Skeletal muscle satellite cell (primary cell): ENCODE results near the gene WDFY2.

Experiments used
- H3K27me3 ChIP-seq: 2 replicates; pipeline ENCODE4 v1.7.0; 2013; ENCODE audit warnings: low read length; ENCODE audit not compliant: control insufficient read depth, insufficient read depth
- H3K36me3 ChIP-seq: 2 replicates; pipeline ENCODE4 v1.7.0; 2013; ENCODE audit warnings: mild to moderate bottlenecking, control low read depth, low read length; ENCODE audit not compliant: insufficient read depth
- H3K4me1 ChIP-seq: 2 replicates; pipeline ENCODE4 v1.7.0; 2013; ENCODE audit warnings: low read length; ENCODE audit not compliant: control insufficient read depth, insufficient read depth
- H3K4me2 ChIP-seq: 2 replicates; pipeline ENCODE4 v1.7.0; 2013; ENCODE audit warnings: mild to moderate bottlenecking, low read length
- H3K4me3 ChIP-seq: 2 replicates; pipeline ENCODE4 v1.7.0; 2013; ENCODE audit warnings: low read length
- H3K9ac ChIP-seq: 2 replicates; pipeline ENCODE4 v1.7.0; 2013; ENCODE audit warnings: mild to moderate bottlenecking, low read depth, low read length, moderate library complexity
- H3K9me3 ChIP-seq: replicated peaks from 2 replicates; pipeline ENCODE4 v1.7.0; 2013; ENCODE audit warnings: mild to moderate bottlenecking, control low read depth, low read length

The WDFY2 gene

GRCh38 chr13:51723529-51723928 is 139.3 kb downstream of the WDFY2 start:
- no peak overlapping the region for H3K9ac ChIP-seq
- no peak overlapping the region for H3K4me2 ChIP-seq
- no peaks in the 10 kb centered on the region for H3K27me3 ChIP-seq
- peaks cover 29% of the 10 kb centered on the region for H3K4me1 ChIP-seq
- H3K4me3 ChIP-seq, result no peak overlapping the region
- peaks cover 32% of the 10 kb centered on the region for H3K36me3 ChIP-seq
- no peaks in the 10 kb centered on the region for H3K9me3 ChIP-seq

DNA sequence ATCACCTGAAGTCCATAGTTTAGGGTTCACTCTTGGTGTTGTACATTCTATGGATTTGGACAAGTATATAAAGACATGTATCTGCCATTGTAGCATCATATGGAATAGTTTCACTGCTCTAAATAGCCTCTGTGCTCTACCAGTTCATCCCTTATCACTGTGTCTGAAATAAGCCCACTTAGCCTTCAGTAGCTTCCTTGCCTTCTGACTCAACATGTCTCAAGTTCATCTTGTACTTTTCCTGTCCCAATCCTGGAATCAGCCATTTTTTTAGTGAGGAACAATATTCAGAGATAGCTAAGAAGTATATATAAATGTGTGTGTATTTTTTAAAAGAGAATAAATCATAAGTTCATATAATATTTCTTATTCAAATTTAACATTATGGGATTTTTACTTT is 140.5 kb downstream of the WDFY2 start:
- no peaks in the 10 kb centered on the region for H3K9me3 ChIP-seq
- H3K27me3 ChIP-seq, result no peaks in the 10 kb centered on the region
- no peak overlapping the region for H3K4me2 ChIP-seq
- peaks cover 41% of the 10 kb centered on the region for H3K4me1 ChIP-seq
- H3K36me3 ChIP-seq, result peaks cover 29% of the 10 kb centered on the region
- no peak overlapping the region for H3K9ac ChIP-seq
- H3K4me3 ChIP-seq, result no peak overlapping the region

DNA sequence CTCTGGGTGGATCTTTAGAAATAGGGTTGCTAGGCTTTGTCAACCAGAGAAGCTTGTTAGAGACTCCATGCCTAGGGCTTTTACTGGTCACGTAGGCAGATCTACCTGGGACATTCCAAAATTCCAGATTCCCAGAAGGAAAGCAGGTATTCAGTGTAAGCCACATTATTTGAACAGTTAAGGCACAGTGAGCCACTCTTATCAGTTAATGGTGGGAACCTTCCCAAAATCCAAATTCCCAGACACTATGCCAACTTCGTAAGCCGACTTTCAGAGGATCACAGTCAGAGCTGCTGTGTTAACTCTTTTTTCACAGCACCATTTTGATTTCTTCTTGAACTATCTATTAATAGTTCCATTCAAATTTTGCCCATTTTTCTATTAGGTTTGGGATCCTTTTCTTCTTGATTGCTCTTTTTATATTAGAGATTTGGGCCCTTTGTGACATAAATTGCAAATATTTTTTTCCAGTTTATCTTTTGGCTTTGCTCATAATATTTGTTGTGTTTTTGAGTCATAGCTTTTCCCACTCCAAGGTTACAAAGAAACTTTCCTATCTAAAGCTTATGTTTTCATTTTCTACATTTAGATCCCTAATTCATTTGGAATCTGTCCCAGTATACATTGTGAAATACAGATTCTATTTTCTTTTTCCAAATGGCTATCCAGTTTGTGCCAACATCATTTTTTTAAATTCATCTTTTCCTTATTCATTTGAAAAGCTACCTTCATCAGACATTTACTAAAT is 142.4 kb downstream of the WDFY2 start:
- H3K4me2 ChIP-seq, result peak overlapping the region; percentile 30
- H3K4me3 ChIP-seq, result no peak overlapping the region
- no peaks in the 10 kb centered on the region for H3K27me3 ChIP-seq
- peak overlapping the region; percentile 10 for H3K9ac ChIP-seq
- peaks cover 23% of the 10 kb centered on the region for H3K36me3 ChIP-seq
- H3K9me3 ChIP-seq, result no peaks in the 10 kb centered on the region
- H3K4me1 ChIP-seq, result peaks cover 60% of the 10 kb centered on the region

DNA sequence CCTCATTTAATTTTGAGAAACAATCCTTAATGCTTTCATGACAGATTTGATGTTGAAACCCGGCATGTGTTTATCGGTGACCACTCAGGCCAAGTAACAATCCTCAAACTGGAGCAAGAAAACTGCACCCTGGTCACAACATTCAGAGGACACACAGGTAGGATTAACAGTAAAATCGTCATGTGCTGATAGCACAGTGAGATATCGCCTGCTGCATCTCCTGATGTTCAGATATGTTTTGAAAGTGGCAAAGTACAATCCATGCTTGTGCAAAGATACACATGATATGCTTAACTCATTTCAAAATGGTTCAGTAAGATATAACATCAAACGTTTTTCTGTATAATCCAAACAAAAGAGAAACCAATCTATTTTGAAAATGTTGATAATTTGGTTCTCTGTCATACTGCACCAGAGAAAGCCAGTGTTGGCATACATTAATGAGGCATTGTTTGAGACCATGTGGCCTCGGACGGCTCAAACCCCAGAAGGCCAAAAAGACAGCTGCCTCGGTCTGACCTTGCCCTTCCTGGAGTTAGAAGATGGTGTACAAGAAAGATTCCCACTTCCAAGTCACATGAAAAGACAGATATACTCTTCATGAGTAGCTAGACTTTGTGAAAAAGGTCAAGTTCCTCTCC is 143.5 kb downstream of the WDFY2 start:
- peaks cover 25% of the 10 kb centered on the region for H3K36me3 ChIP-seq
- no peak overlapping the region for H3K4me3 ChIP-seq
- H3K4me1 ChIP-seq, result peaks cover 61% of the 10 kb centered on the region
- no peak overlapping the region for H3K9ac ChIP-seq
- no peaks in the 10 kb centered on the region for H3K27me3 ChIP-seq
- H3K4me2 ChIP-seq, result peak overlapping the region; percentile 13
- no peaks in the 10 kb centered on the region for H3K9me3 ChIP-seq

- Histone ChIP-seq H3K9me3 (no peaks in the 10 kb centered on the region), H3K4me3 (no peak overlapping the region), H3K27me3 (no peaks in the 10 kb centered on the region), H3K9ac (peak overlapping the region; percentile 77), H3K4me1 (peaks cover 61% of the 10 kb centered on the region), H3K4me2 (peak overlapping the region; percentile 79), H3K36me3 (peaks cover 25% of the 10 kb centered on the region)
Observed at GRCh38 chr13:51728275-51728673, 144.0 kb downstream of the WDFY2 start.

DNA sequence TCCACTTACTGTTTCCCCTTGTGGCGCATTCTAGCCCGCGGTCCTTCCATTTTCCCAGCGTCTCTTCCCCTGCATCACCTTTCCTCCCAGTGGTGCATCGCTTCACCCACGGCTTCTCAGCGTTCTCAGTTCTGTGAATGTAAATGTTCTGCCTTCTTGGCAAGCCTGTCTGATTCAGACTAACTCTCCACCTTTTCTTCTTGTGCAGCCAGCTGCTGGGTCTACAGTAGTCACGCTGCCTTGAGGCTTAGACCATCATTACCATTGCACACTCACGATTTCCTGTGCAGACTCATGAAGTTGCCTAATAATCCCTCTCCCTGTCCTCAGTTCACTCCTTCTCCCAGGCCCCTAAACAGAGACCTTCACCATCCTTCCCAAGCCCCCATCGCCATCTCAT is 144.7 kb downstream of the WDFY2 start:
- no peaks in the 10 kb centered on the region for H3K27me3 ChIP-seq
- H3K36me3 ChIP-seq, result peaks cover 25% of the 10 kb centered on the region
- H3K4me3 ChIP-seq, result no peak overlapping the region
- H3K9ac ChIP-seq, result peak overlapping the region; percentile 77
- H3K4me2 ChIP-seq, result peak overlapping the region; percentile 79
- peaks cover 66% of the 10 kb centered on the region for H3K4me1 ChIP-seq
- H3K9me3 ChIP-seq, result no peaks in the 10 kb centered on the region

GRCh38 chr13:51729866-51730553 is 145.7 kb downstream of the WDFY2 start:
- H3K4me3 ChIP-seq, result peak overlapping the region; percentile 47
- H3K36me3 ChIP-seq, result peaks cover 26% of the 10 kb centered on the region
- peak overlapping the region; percentile 77 for H3K9ac ChIP-seq
- no peaks in the 10 kb centered on the region for H3K9me3 ChIP-seq
- peak overlapping the region; percentile 79 for H3K4me2 ChIP-seq
- H3K4me1 ChIP-seq, result peaks cover 68% of the 10 kb centered on the region
- no peaks in the 10 kb centered on the region for H3K27me3 ChIP-seq

DNA sequence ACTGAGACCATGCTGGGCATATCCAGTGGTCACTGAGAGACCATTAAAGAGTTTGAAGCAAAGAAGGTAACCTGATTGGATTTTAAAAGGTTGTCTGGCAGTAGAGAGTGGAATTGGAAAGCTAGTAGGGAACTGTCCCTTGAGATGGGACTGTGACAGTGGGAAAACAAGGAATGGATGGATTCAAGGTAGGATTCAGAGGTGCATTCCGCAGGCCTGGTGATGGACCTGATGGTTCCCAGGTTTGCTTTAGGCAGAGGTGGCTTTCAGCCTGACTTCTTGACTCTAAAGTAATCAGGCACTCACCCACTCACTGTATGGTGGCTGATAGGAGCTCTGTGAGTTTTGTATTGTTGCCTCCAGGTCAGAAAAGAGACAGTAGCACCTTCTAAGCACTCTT is 146.7 kb downstream of the WDFY2 start:
- Histone ChIP-seq H3K4me3 (peak overlapping the region; percentile 47), H3K4me1 (peaks cover 71% of the 10 kb centered on the region), H3K27me3 (no peaks in the 10 kb centered on the region), H3K9me3 (no peaks in the 10 kb centered on the region), H3K4me2 (peak overlapping the region; percentile 79), H3K36me3 (peaks cover 33% of the 10 kb centered on the region), H3K9ac (peak overlapping the region; percentile 77)

GRCh38 chr13:51731759-51732158 is 147.5 kb downstream of the WDFY2 start:
- peak overlapping the region; percentile 10 for H3K4me2 ChIP-seq
- peak overlapping the region; percentile 77 for H3K9ac ChIP-seq
- H3K4me3 ChIP-seq, result no peak overlapping the region

DNA sequence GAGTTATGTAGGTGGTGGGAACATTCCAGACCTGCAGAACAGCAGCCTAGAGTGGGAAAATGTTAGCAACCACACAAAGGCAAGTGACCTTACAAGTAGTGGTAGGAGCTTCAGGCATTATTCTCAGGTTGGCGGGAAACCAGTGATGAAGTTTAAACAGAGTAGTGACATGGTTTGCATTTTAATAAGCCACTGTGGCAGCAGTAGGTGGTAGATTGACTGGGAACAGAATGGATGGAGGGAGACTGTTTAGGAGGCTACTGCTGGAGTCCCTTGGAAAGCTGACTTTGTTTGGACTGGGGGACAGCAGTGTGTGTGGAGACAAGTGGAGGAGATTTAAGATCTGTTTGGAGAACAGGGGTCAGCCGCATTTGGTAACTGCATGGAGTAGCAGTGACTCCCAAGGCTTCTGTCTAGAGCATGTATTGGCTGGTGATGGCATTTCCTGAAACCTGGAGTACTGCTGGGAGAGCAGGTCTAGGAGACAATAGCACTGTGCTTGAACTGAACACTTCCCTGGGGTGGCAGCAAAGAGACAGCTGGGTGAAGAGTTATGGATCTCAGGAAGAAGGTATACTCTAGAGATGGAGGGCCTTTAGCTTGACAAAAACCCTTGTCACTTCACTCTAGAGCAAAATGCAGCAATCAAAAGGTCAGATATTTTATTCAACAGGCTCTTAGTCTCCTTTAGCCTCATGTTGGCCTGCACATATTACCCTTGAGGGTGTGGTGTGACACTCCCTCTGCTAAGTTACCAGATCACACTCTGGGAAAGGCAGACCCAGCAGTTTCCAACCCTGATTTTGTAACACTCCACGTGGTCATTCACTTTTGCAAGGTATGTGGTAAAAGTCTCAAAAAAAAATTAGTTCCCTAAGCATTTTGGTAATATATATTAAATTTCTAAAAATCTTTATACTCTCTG is 149.4 kb downstream of the WDFY2 start:
- H3K27me3 ChIP-seq, result no peaks in the 10 kb centered on the region
- no peak overlapping the region for H3K9ac ChIP-seq
- H3K36me3 ChIP-seq, result peaks cover 30% of the 10 kb centered on the region
- no peak overlapping the region for H3K4me2 ChIP-seq
- H3K4me3 ChIP-seq, result no peak overlapping the region
- no peaks in the 10 kb centered on the region for H3K9me3 ChIP-seq
- H3K4me1 ChIP-seq, result peaks cover 44% of the 10 kb centered on the region

More at GRCh38 chr13:51731759-51732158, 147.5 kb downstream of the WDFY2 start:
- Histone ChIP-seq H3K4me1 (peaks cover 62% of the 10 kb centered on the region), H3K36me3 (peaks cover 33% of the 10 kb centered on the region), H3K27me3 (no peaks in the 10 kb centered on the region), H3K9me3 (no peaks in the 10 kb centered on the region)

- no peaks in the 10 kb centered on the region for H3K9me3 ChIP-seq
- H3K4me1 ChIP-seq, result peaks cover 43% of the 10 kb centered on the region
- no peaks in the 10 kb centered on the region for H3K27me3 ChIP-seq
- H3K4me2 ChIP-seq, result no peak overlapping the region
- no peak overlapping the region for H3K9ac ChIP-seq
- no peak overlapping the region for H3K4me3 ChIP-seq
- H3K36me3 ChIP-seq, result peaks cover 37% of the 10 kb centered on the region
Observed at GRCh38 chr13:51734786-51735185, 150.5 kb downstream of the WDFY2 start.
